GM11168 (cell line): ENCODE measurements around the gene CCDC159.
"Not testable (repeated sequence)": the region's sequence is repeated elsewhere in the genome, so short reads cannot be mapped to it uniquely, and the experiment has no call there.

Experiments
- in situ Hi-C: fragments of 300-500 bp; cut with MboI; formaldehyde crosslinking; loops from one replicate; pipeline ENCODE4 v1.12.0; 2022; ENCODE audit warnings: low sequenced_read_pairs; ENCODE audit not compliant: unreplicated experiment

Gene CCDC159, protein sequence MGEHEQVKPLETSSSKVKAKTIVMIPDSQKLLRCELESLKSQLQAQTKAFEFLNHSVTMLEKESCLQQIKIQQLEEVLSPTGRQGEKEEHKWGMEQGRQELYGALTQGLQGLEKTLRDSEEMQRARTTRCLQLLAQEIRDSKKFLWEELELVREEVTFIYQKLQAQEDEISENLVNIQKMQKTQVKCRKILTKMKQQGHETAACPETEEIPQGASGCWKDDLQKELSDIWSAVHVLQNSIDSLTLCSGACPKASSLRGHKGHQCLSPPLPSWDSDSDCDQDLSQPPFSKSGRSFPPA

DNA sequence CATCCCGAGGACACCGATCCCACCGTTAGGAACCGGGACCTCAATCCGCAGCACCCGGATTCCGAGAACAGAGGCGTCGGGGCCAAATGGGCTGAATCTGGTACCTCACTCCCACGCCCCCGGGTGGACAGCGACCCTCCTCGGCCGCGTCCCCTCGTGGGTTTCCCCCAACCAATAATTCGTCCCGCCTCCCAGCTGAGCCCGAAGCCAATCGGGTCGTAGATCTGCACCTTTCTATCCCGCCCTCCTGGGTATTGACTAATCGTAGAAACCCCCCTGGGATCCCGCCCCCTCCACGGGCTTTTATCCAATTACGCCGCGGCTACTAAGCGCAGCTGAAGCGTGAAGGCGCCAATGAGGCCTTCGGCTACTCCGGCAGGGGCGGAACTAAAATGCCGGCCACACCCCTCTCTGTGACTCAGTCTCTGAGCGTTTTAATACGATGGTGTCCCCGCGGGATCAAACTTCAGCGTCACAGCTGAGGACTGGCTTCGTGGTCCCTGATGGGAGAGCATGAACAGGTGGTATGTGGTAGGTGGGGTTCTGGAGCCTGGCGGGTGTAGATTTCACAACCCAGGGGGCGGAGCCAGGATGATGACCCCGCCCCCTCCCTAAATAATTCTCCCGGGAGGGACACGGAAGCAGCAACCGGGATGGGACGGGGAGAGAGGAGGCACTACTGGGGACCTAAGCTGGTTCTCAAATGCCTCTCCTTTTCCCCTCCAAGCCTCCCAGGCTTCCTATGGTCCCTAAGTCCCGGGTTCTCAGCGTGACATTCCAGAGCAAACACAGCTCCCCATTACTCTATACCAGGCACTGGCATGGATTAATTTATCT, at the start of gene CCDC159, which contains the start of gene TMEM205:
Gene CCDC159 (plus strand): TSS at position 416 of the 837 bp plus-strand sequence. CDS start 88 bp downstream, at position 504.
Gene TMEM205 (minus strand): TSS at position 165 of the 837 bp plus-strand sequence. CDS start 649 bp downstream, outside the sequence.
- in situ Hi-C loops = no loop called here

DNA sequence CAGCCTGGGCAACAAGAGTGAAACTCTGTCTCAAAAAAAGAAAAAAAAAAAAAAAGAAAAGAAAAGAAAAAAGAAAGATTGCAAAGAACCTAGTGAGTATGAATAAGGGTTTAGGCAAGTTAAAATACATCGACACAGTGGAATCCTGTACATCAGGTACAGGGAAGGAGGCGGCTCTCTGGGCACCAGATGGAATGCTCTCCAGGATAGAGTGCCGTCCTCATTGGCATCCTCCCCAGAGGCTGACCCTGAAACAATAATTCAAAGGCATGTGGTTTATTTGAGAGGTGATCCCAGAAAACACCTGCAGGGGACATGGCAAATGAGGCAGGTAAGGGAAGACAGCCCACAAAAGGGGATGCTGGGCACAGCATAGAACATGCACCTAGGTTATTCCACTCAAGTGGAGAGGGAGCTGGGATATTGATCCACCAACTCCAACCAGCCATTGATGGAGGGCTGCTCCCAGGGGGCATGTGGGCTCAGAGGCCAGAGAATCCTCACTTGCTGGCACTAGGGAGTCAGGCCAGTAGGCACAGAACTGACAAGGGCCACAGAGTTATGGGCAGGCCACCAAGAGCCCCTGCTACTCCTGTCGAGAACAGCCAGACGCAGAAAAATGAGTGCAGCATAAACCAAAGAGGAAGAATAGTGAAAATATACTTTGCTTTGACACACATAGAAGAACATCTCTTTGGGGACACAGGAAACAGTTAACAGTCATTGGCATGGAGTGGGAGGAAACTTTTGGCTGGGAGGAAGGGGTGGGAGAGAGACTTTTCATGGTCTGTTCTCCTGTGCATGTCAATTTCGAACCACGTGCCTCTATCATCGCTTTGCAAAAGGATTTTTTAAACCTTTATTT, 46.1 kb upstream of the CCDC159 start:
- in situ Hi-C loops = no loop called here

DNA sequence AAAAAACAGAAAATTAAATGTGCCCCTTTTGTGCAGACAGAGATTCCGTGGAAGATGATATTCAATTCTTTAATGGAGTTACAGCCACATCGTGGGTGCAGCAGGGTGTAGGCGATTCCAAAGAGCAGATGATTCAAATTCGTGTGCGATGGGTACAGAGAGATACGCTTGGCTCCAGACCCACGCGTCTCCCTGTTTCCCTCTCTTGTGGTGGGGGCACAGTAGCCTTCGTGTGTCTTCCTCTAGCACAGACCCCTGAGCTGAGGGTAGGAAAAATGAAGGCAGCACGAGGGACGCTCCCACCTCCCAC, 45.6 kb upstream of the CCDC159 start:
- in situ Hi-C loops = no loop called here

DNA sequence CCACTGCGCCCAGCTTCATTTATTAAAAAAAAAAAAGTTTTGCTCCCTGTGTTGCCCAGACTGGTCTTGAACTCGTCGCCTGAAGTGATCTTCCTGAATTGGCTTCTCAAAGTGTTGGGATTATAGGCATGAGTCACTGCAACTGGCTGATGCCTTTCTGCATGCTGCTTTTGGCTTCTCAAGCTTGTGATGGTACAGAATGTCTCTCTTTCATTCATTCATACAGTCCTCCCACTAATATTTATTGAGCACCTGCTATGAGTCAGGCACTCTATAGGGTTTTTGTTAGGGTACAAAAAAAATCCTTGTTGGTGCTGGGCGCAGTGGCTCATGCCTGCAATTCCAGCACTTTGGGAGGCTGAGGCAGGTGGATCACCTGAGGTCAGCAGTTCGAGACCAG, 41.4 kb upstream of the CCDC159 start:
- in situ Hi-C loops = no loop called here

DNA sequence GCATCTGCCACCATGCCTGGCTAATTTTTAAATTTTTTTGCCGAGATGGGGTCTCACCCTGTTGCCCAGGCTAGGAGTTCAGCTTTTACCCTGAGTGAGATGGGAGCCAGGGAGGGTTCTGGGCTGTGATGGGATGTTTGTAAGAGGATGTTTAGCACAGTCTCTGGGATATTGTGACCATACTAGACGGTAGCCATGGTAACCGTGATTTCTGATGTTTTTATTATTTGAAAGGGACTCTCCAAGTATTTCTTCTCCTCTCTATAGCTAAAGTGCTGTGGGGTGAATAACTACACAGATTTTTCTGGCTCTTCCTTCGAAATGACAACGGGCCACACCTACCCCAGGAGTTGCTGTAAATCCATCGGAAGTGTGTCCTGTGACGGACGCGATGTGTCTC, 40.0 kb upstream of the CCDC159 start:
- in situ Hi-C loops = no loop called here

DNA sequence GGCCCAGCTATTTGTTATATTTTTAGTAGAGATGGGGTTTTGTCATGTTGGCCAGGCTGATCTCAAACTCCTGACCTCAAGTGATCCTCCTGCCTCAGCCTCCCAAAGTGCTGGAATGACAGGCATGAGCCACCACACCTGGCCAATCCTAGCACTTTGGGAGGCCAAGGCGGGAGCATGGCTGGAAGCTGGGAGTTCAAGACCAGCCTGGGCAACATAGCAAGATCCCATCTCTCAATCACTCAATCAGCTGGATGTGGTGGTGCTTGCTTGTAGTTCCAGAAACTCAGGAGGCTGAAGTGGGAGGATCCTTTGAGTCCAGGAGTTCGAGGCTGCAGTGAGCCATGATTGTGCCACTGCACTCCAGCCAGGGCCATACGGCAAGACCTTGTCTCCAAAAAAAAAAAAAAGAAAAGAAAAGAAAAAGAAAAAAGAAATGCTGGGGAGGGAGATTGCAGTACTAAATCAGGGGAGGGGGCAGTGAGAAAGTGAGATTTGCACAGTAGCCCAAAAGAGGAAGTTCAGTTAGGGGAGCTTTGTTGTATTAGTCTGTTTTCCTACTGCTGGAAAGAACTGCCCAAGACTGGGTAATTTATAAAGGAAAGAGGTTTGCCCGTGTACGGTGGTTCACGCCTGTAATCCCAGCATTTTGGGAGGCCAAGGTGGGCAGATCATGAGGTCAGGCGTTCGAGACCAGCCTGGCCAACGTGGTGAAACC, 25.9 kb upstream of the CCDC159 start:
- in situ Hi-C loops = not testable (repeated sequence)

DNA sequence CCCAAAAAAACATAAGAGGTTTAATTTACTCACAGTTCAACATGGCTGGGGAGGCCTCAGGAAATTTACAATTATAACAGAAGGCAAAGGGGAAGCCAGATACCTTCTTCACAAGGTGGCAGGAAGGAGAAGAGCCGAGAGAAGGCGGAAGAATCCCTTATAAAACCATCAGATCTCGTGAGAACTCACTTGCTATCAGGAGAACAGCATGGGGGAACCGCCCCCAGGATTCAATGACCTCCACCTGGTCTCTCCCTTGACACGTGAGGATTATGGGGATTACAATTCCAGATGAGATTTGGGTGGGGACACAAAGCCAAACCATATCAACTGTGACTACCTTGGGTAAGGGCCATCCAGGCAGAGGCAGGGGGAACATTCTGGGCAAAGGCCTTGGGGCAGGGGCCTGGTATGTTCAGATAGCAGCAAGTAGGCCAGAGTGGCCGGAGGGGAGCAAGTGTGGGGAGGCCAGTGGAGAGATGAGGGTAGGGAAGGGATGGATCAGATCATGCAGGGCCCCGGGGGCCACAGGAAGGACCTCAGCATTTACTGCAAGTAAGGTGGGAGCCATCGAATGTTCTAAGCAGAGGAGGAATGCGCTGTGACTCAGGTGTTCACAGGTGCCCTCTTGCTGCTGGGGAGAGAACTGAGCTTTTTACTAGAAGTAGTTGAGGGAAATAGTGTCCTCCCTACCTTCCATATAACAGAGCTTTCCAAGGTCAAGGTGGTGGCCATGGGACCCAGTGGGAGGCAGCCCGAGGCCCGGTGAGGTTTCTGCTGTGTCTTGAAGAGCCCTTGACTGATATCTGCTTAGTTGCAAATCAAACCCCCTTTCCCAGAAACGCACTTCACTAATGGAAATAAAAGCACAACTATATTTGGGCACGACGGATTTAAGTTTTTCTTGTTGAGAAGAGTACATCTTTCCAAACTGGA, 24.9 kb upstream of the CCDC159 start:
- in situ Hi-C loops = no loop called here

DNA sequence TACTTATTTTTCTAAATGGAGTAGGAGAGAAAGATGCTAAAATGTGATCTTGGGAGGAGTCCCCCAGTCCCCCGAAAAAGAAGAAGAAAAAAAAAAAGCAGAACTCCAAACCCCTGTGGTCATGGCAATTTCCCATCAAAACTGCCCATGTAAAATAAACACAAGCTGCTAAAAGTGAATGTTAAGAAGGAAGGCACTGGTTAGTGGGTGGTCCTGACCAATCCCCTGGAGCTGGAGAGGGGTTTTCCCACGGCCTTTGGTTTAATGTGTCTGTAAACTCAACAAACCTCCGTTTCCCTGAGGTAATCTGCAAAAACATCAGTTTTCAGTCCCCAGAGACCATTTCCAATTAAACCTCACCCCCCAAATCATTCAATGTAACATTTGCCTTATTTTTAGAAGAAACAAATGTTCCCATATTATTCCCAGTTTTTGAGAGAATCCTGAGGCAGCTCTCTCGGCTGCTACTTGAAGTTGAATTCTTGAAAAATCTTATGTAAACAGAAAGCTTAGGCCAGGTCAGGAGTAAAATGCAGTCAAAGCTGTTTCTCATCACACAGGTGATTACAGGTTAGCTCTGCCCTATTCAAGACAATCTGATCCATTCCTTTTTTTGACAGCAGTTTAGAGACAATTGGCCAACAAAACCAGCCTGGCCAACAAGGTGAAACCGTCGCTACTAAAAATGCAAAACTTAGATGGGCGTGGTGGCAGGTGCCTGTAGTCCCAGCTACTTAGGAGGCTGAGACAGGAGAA, 23.9 kb upstream of the CCDC159 start:
- in situ Hi-C loops = no loop called here

DNA sequence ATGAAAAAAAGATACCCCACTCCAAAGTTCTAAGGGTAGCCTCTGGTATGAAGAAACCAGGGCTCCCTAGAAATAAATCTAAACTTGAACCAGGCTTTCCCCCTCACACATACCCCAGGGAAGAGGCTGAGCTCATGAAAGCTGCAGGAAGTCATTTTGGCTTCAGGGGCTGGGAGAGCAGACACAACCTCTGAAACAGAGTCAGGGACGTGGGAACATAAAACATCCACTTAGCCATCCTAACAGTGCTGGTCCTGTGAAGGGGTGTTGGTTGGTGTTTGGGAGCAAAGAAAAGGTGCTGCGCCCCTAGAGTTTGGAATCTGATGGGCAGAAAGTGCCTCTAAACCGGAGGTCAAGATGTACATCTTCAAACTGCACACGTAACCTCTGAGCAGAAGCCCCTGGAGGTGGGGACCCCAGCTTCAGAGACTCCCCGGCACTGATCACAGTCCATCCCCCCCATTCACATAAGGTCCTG, 22.7 kb upstream of the CCDC159 start:
- in situ Hi-C loops = no loop called here

DNA sequence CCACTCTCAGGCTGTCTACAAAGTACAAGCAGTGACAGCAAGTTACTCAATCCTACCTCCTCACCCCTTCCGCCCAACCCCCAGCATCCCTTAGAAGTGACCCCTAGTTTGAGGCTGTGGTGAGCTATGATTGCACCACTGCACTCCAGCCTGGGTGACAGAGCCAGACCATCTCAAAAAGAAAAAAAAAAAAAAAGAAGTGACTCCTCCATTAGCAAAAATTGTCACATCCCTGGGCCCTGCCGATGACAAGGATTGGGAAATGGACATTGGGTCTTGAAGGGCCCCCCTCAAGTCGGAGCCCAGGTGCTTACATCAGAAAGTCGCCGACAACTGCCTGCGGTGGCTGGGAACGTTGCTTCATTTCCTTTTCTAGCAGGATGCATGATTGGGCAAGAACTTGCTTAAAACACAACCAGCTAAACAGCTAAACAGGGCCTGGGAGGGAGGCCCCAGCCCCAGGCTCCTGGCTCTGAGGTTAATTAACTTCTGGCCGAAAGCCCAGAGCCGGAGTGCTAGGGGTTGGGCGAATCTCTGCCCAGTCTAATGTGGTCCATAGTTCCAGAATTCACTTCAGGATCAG, 22.1 kb upstream of the CCDC159 start:
- in situ Hi-C loops = no loop called here

DNA sequence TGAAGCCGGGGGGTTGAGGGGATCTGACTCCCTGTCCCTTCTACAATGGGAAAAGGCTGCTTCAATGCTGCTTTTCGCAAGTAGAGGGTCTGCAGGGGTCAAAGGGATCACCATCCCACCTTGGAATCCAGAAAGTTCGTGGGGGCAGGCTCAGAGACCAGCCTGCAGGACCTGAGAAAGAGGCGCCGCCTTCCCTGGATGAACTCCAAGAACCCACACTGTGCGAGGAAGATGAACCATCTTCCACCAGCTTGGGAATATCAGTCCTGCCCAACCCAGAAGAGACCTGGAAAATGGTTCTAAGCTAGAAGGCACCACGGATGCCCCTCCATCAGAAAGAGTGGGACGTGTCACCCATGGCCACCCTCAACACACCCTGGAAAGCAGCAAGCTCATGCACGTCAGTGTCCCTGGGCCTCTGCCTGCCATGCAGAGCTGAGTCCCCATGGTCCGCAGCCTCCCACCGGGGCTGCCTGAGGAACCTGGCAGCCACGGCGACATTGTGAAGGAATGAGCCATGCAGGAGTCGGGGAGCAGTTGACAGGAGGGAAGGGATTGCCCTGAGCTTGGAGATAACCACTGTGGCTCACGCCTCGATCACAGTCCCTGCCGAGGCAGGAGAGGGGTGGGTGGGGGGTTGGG, 21.4 kb upstream of the CCDC159 start:
- in situ Hi-C loops = no loop called here

DNA sequence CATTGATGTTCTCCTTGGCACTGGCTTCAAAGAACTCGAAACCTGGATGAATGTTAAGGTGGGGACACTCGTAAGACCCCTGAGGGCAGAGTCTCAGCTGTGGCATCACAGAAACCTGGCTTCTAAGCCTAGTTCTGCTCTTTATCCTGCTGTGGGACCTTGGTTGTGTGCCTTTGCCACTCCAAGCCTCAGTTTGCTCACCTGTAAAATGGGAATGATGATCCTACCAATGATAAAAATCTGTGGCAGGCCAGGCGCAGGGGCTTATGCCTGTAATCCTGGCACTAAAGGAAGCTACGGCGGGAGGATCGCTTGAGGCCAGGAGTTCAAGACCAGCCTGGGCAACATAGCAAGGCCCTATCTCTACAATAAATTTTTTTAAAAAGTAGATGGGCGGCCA, 20.8 kb upstream of the CCDC159 start:
- in situ Hi-C loops = no loop called here

DNA sequence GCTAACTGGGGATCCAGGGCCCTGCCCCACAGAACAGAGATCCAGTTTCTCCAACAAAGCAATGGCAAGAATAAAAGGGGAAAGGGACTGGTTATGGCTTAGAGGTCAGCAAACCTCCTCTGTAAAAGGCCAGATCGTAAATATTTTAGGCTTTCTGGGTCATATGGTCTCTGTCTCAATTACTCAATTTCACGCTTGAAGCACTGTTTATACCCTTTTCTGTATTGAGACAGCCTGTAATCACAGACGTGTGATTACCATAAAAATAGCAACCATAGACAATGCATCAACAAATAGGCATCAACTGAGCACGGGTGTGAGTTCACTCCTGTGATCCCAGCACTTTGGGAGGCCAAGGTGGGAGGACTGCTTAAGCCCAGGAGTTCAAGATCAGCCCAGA, 16.2 kb upstream of the CCDC159 start:
- in situ Hi-C loops = no loop called here

DNA sequence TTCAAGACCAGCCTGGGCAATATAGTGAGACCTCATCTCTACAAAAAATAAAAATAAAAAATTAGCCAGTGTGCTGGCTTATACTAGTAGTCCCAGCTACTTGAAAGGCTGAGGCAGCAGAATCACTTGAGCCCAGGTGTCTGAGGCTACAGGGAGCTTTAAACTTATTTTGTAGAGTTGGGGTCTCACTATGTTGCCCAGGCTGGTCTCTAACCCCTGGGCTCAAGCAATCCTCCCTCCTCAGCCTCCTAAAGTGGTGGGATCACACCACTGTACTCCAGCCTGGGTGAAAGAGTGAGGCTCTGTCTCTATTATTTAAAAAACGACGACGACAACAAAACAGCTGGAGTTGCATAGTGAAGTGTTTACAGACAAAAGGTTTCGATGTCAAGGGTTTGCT, 14.8 kb upstream of the CCDC159 start:
- in situ Hi-C loops = no loop called here

DNA sequence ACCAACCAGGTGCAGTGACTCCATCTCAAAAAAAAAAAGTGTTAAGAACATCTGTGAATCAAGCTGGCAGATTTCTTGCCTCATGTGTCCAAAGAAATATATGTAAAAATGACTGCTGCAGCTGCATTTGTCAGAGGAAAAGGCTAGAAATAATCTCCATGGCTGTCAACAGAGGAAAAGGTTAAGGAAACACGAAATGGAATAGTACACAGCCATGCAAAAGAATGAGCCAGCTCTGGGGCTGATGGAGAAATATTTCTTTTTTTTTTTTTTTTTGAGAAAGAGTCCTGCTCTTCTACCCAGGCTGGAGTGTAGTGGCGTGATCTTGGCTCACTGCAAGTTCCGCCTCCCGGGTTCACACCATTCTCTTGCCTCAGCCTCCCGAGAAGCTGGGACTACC, 13.5 kb upstream of the CCDC159 start:
- in situ Hi-C loops = no loop called here

DNA sequence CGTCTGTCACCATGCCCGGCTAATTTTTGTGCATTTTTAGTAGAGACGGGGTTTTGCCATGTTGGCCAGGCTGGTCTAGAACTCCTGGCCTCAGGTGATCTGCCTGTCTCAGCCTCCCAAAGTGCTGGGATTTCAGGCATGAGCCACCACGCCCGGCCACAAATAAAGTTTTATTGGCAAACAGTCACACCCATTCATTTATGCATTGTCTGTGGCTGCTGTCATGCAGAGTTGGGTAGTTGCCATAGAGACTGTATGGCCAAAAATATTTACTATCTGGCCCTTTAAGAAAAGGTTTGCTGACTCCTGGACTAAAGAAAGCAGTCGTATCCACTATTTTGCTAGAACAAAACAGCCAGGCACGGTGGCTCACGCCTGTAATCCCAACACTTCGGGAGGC, 12.5 kb upstream of the CCDC159 start:
- in situ Hi-C loops = not testable (repeated sequence)

DNA sequence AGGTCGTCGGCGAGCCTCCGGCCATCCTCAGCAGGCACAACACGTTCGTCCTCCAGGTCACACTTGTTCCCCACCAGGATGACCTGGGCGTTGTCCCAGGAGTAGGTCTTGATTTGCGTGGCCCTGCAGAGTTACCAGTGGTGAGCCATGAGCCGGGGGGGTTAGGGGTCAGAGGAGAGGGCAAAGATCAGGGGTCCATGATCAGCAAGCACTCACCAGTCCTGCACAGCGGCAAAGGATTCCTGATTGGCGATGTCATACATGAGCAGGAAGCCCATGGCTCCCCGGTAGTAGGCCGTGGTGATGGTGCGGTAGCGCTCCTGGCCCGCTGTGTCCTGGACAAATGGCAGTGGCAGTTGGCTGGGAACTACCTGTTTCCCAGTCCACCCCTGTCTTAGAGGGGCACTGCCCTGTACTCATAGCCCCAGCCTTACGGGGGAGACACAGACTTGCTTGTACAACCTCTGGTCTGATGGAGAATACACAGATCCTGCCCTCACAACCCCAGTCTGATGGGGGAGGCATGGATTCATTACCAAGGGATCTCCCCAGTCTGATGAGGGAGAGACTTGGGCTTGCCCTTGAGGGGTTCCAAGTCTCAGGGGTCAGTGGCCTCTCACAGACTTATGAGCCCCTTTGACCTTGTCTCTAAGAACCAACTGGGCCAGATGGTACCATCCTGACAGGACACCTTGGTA, 10.7 kb upstream of the CCDC159 start:
- in situ Hi-C loops = no loop called here
